Parathyroid adenoma (tissue), 2 donors: ENCODE measurements around the gene SPSB1.

Source experiments
- H2AFZ ChIP-seq: fragments of 300-600 bp; sonication (generic); one replicate; pipeline ENCODE4 v1.7.0; 2017; ENCODE audit warnings: antibody characterized with exemption, mild to moderate bottlenecking
- H3K27ac ChIP-seq: fragments of 300-600 bp; sonication (generic); one replicate; pipeline ENCODE4 v1.7.0; 2017
- H3K27me3 ChIP-seq: fragments of 300-600 bp; sonication (generic); one replicate; pipeline ENCODE4 v1.7.0; 2017; ENCODE audit warnings: low read length; ENCODE audit not compliant: control insufficient read depth, insufficient read depth
- H3K36me3 ChIP-seq: fragments of 300-600 bp; sonication (generic); one replicate; pipeline ENCODE4 v1.7.0; 2017; ENCODE audit warnings: low read length; ENCODE audit not compliant: control insufficient read depth, insufficient read depth
- H3K4me1 ChIP-seq: fragments of 300-600 bp; sonication (generic); one replicate; pipeline ENCODE4 v1.7.0; 2017; ENCODE audit warnings: control low read depth
- H3K4me2 ChIP-seq: fragments of 300-600 bp; sonication (generic); one replicate; pipeline ENCODE4 v1.7.0; 2017; ENCODE audit warnings: low read length
- H3K4me3 ChIP-seq: fragments of 300-600 bp; sonication (generic); one replicate; pipeline ENCODE4 v1.7.0; 2017; ENCODE audit warnings: low read depth, low read length
- H3K79me2 ChIP-seq: fragments of 300-600 bp; sonication (generic); one replicate; pipeline ENCODE4 v1.7.0; 2017; ENCODE audit warnings: control low read depth
- H3K9ac ChIP-seq: fragments of 300-600 bp; sonication (generic); one replicate; pipeline ENCODE4 v1.7.0; 2017; ENCODE audit warnings: mild to moderate bottlenecking
- H3K9me3 ChIP-seq: fragments of 300-600 bp; sonication (generic); one replicate; pipeline ENCODE4 v1.7.0; 2017; ENCODE audit warnings: low read length; ENCODE audit not compliant: control insufficient read depth
- CTCF ChIP-seq: fragments of 300-600 bp; sonication (generic); IDR thresholded peaks from one replicate; pipeline ENCODE4 v1.7.0; 2017; ENCODE audit warnings: antibody characterized with exemption, mild to moderate bottlenecking
- donor health status: primary hyperparathyroidism.

SPSB1 gene

GRCh38 chr1:9308236-9308785, 15.6 kb downstream of the SPSB1 start:
- no peak overlapping the region for H3K9ac ChIP-seq
- H3K4me3 ChIP-seq, result no peak overlapping the region
- no peak overlapping the region for H3K4me2 ChIP-seq
- peaks cover under 1% of the 10 kb centered on the region for H3K4me1 ChIP-seq
- H3K79me2 ChIP-seq, result no peaks in the 10 kb centered on the region
- TF ChIP-seq CTCF, result no peak
- H2AFZ ChIP-seq, result no peak overlapping the region
- H3K9me3 ChIP-seq, result no peaks in the 10 kb centered on the region
- H3K27ac ChIP-seq, result no peak overlapping the region
- H3K27me3 ChIP-seq, result no peaks in the 10 kb centered on the region
- H3K36me3 ChIP-seq, result no peaks in the 10 kb centered on the region

GRCh38 chr1:9309080-9309479, 16.4 kb downstream of the SPSB1 start:
- no peaks in the 10 kb centered on the region for H3K27me3 ChIP-seq
- no peak overlapping the region for H3K4me2 ChIP-seq
- no peaks in the 10 kb centered on the region for H3K79me2 ChIP-seq
- no peaks in the 10 kb centered on the region for H3K36me3 ChIP-seq
- H3K9ac ChIP-seq, result no peak overlapping the region
- H3K4me3 ChIP-seq, result no peak overlapping the region
- no peak overlapping the region for H2AFZ ChIP-seq
- no peak for TF ChIP-seq CTCF
- H3K4me1 ChIP-seq, result no peaks in the 10 kb centered on the region
- no peak overlapping the region for H3K27ac ChIP-seq
- no peaks in the 10 kb centered on the region for H3K9me3 ChIP-seq

- Histone ChIP-seq H3K4me3 (no peak overlapping the region), H3K4me2 (no peak overlapping the region), H3K36me3 (no peaks in the 10 kb centered on the region), H3K9ac (no peak overlapping the region), H3K79me2 (no peaks in the 10 kb centered on the region), H2AFZ (no peak overlapping the region), H3K27me3 (no peaks in the 10 kb centered on the region), H3K27ac (no peak overlapping the region), H3K4me1 (peaks cover 1% of the 10 kb centered on the region), H3K9me3 (no peaks in the 10 kb centered on the region)
- TF ChIP-seq CTCF, result no peak
Observed at GRCh38 chr1:9309991-9310390, 17.3 kb downstream of the SPSB1 start.

- Histone ChIP-seq H3K27me3 (no peaks in the 10 kb centered on the region), H3K79me2 (no peaks in the 10 kb centered on the region), H3K4me3 (no peak overlapping the region), H2AFZ (no peak overlapping the region), H3K4me2 (no peak overlapping the region), H3K4me1 (peaks cover 8% of the 10 kb centered on the region), H3K9ac (no peak overlapping the region), H3K9me3 (no peaks in the 10 kb centered on the region), H3K27ac (no peak overlapping the region), H3K36me3 (no peaks in the 10 kb centered on the region)
- no peak for TF ChIP-seq CTCF
Observed at GRCh38 chr1:9311029-9311428, 18.3 kb downstream of the SPSB1 start.

- no peak overlapping the region for H3K4me3 ChIP-seq
- H3K79me2 ChIP-seq, result no peaks in the 10 kb centered on the region
- H3K9ac ChIP-seq, result no peak overlapping the region
- no peak overlapping the region for H3K27ac ChIP-seq
- no peak overlapping the region for H2AFZ ChIP-seq
- H3K4me1 ChIP-seq, result peaks cover 8% of the 10 kb centered on the region
- no peaks in the 10 kb centered on the region for H3K27me3 ChIP-seq
- no peak for TF ChIP-seq CTCF
- no peaks in the 10 kb centered on the region for H3K36me3 ChIP-seq
- no peak overlapping the region for H3K4me2 ChIP-seq
- no peaks in the 10 kb centered on the region for H3K9me3 ChIP-seq
Observed at GRCh38 chr1:9311479-9311878, 18.8 kb downstream of the SPSB1 start.
